B cell (primary cell): ENCODE data around the gene ITGB2. TPM values are rescaled to one million over a fixed set of nuclear protein-coding genes. Genes with fewer than 3 reads are reported as not detected.

Experiments used
- ATAC-seq: fragments of 200-7000 bp; cut with Tn5 transposase; one replicate; pipeline ENCODE4 v1.10.0; 2021; ENCODE audit warnings: low read depth, mild to moderate bottlenecking, moderate number of reproducible peaks, moderate library complexity
- CTCF ChIA-PET: fragments of 350-600 bp; sonication (Branson Sonifier 250); formaldehyde crosslinking; loops from one replicate; lab custom pipeline; 2021; ENCODE audit warnings: antibody characterized with exemption, inconsistent platforms; lab: Charles Lee
- POLR2A ChIA-PET: fragments of 350-600 bp; sonication (Branson Sonifier 250); formaldehyde crosslinking; loops from one replicate; lab custom pipeline; 2021; ENCODE audit warnings: antibody characterized with exemption; lab: Charles Lee
- DNase-seq: peaks from one replicate; pipeline ENCODE4 v3.0.0; 2013
- H2AFZ ChIP-seq: 2 replicates; pipeline ENCODE4 v1.6.1; 2012; ENCODE audit warnings: mild to moderate bottlenecking, low read depth, low read length; ENCODE audit not compliant: insufficient read depth, poor library complexity, severe bottlenecking
- H3K27ac ChIP-seq, 2 donors: 1 replicate in 1 of 2; 2 replicates in 1 of 2; pipeline ENCODE4 v1.5.1; 2012 to 2013; ENCODE audit warnings: low read length in 2 of 2, mild to moderate bottlenecking in 2 of 2, moderate library complexity in 1 of 2
- H3K27me3 ChIP-seq, 4 experiments: fragments of 200-600 bp in 1 of 4; sonication (generic) in 1 of 4; replicated peaks in 1 of 4; 1 replicate in 2 of 4; 2 replicates in 2 of 4; pipeline versions ENCODE4 v1.6.1 to v1.7.0; 2013 to 2016; ENCODE audit warnings: low read length in 3 of 4, mild to moderate bottlenecking in 2 of 4, mixed read lengths in 1 of 4, moderate library complexity in 1 of 4; ENCODE audit not compliant: insufficient read depth in 4 of 4, control insufficient read depth in 3 of 4; ENCODE audit errors: control extremely low read depth in 1 of 4
- H3K36me3 ChIP-seq, 2 experiments: replicated peaks in 1 of 2; 1 replicate in 1 of 2; 2 replicates in 1 of 2; pipeline versions ENCODE4 v1.6.1 to v1.7.1; 2013; ENCODE audit warnings: low read length in 1 of 2; ENCODE audit not compliant: insufficient read depth in 2 of 2, control insufficient read depth in 1 of 2; ENCODE audit errors: control extremely low read depth in 1 of 2, extremely low read depth in 1 of 2
- H3K4me1 ChIP-seq, 2 donors: fragments of 200-600 bp in 1 of 2; sonication (generic) in 1 of 2; 1 replicate in 1 of 2; 2 replicates in 1 of 2; pipeline versions ENCODE4 v1.5.1 to v1.6.1; 2013 to 2017; ENCODE audit warnings: low read length in 2 of 2; ENCODE audit not compliant: control insufficient read depth in 2 of 2, insufficient read depth in 2 of 2
- H3K4me2 ChIP-seq: replicated peaks from 2 replicates; pipeline ENCODE3; 2012; ENCODE audit warnings: mild to moderate bottlenecking, low read depth, low read length; ENCODE audit not compliant: poor library complexity, severe bottlenecking
- H3K4me3 ChIP-seq, 5 experiments: fragments of 200-600 bp in 1 of 5; sonication (generic) in 1 of 5; 1 replicate in 3 of 5; 2 replicates in 2 of 5; pipeline versions ENCODE4 v1.5.1 to v1.7.0; 2011 to 2016; ENCODE audit warnings: low read length in 4 of 5, mild to moderate bottlenecking in 4 of 5, low read depth in 2 of 5, control low read depth in 1 of 5, moderate library complexity in 1 of 5; ENCODE audit not compliant: insufficient read depth in 1 of 5; ENCODE audit errors: control extremely low read depth in 1 of 5, extremely low read depth in 1 of 5
- H3K79me2 ChIP-seq: fragments of 200-600 bp; sonication (generic); one replicate; pipeline ENCODE4 v1.6.0; 2016; ENCODE audit warnings: low read length; ENCODE audit not compliant: control insufficient read depth, insufficient read depth
- H3K9ac ChIP-seq: fragments of 200-600 bp; sonication (generic); 2 replicates; pipeline ENCODE4 v1.6.1; 2017; ENCODE audit warnings: mild to moderate bottlenecking, low read length, moderate library complexity
- H3K9me3 ChIP-seq, 3 donors: one replicate each; pipeline versions ENCODE4 v1.6.1 to v1.7.1; 2013; ENCODE audit warnings: low read length in 2 of 3; ENCODE audit not compliant: control insufficient read depth in 2 of 3, insufficient read depth in 1 of 3; ENCODE audit errors: control extremely low read depth in 1 of 3
- H4K20me1 ChIP-seq: 2 replicates; pipeline ENCODE4 v1.6.0; 2012; ENCODE audit warnings: mild to moderate bottlenecking, low read length; ENCODE audit not compliant: insufficient read depth, control insufficient read depth, poor library complexity, severe bottlenecking
- H3K27ac Mint-ChIP-seq: one replicate; pipeline ENCODE4 v1.8.0; 2021; ENCODE audit warnings: mixed read lengths
- H3K27me3 Mint-ChIP-seq: one replicate; pipeline ENCODE4 v1.8.0; 2021; ENCODE audit warnings: mixed read lengths
- H3K4me1 Mint-ChIP-seq: one replicate; pipeline ENCODE4 v1.8.0; 2021; ENCODE audit warnings: mixed read lengths
- H3K4me3 Mint-ChIP-seq: one replicate; pipeline ENCODE4 v1.8.0; 2021; ENCODE audit warnings: mixed read lengths
- H3K9me3 Mint-ChIP-seq: one replicate; pipeline ENCODE4 v1.8.0; 2022; ENCODE audit warnings: mixed read lengths; ENCODE audit not compliant: insufficient read depth
- EZH2 ChIP-seq: IDR thresholded peaks from 2 replicates; pipeline ENCODE4 v1.6.1; 2012; ENCODE audit warnings: borderline replicate concordance, low read depth, mild to moderate bottlenecking, moderate library complexity, low read length; ENCODE audit not compliant: insufficient read depth, poor library complexity, severe bottlenecking
- WGBS: methylation state at CpG from one replicate; pipeline ENCODE4 v1.1.5; 2013; ENCODE audit warnings: missing lambda C conversion rate; ENCODE audit not compliant: insufficient coverage; 5-methylcytosine and 5-hydroxymethylcytosine counted together
- intact Hi-C: fragments of 100-400 bp; cut with micrococcal nuclease; formaldehyde crosslinking; loops from one replicate; pipeline ENCODE4 v1.10.0; 2022
- polyA plus RNA-seq: library from polyadenylated mRNA; depleted of rRNA; stranded (reverse); fragments of >200 nt; gene quantifications from 2 replicates; pipeline ENCODE4 v1.2.3, GENCODE V29; 2012
- total RNA-seq, 2 donors: library from RNA; stranded (reverse); fragments of 120-200 nt in 1 of 2; gene quantifications; 1 replicate in 1 of 2; 2 replicates in 1 of 2; pipeline versions ENCODE4 v1.2.3 to v1.2.4, GENCODE V29; 2013 to 2022
- TF ChIP-seq, protein P1 (sequence below): fragments of 200-600 bp; IDR thresholded peaks from one replicate; pipeline ENCODE4 v1.8.0; 2022; ENCODE audit warnings: antibody characterized with exemption, mild to moderate bottlenecking

Gene ITGB2
- total and polyA plus RNA-seq, 2 donors (not counting 1 experiment from before 2014, with no cell fraction given) = 102 to 368 TPM

DNA sequence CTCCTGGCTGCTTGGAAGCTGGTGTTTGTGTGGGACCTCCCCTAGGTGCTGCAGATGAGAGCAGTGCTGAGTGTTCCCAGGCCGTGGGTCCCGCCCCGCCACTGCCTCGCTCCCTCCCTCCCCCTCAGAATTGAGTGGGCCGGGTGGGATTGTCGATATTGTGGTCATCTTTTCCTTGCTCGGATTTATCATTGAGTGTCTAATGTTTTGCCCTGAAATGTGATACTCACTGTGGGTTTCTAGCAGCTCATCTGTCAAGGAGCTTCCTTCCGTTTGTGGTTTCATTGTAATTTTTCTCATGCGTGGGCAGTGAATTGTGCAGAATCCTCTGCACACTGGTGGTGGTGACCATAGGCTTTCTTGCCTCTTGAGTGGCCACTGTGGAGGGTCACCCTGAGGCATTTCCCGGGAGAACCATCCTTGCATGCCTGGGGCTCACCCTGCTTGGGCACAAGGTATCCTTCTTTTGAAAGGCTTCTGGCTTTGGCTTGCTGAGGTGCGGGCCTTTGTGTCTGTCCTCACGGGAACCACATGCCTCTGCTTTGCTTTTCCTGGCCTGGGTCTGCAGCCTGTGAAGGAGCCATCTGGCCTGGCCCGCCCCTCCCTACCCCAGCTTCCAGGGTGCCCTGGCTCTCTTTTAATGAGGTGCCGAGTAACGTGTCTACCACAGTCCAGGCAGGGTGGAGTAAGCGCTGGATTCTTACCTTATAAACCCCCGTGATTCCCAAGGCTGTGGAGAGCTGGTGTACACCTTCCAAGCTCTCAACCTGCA, 44.7 kb upstream of the ITGB2 start:
- DNase-seq (no peak), ATAC-seq (no peak)
- POLR2A ChIA-PET = no interaction called here
- peaks cover 14 to 21% of the 10 kb centered on the region in 2 donors for H3K4me1 ChIP-seq
- peaks cover 45% of the 10 kb centered on the region for H4K20me1 ChIP-seq
- H3K9me3 ChIP-seq = peaks cover 0 to 4% (median 0%) of the 10 kb centered on the region in 3 donors
- H3K4me2 ChIP-seq = peak overlapping the region; percentile 37
- Mint-ChIP-seq H3K4me3 (peak overlapping the region; percentile 23), H3K9me3 (no peaks in the 10 kb centered on the region), H3K4me1 (peaks cover 22% of the 10 kb centered on the region), H3K27me3 (no peaks in the 10 kb centered on the region), H3K27ac (no peak overlapping the region)
- TF ChIP-seq EZH2 = no peak
- TF ChIP-seq, protein P1, sequence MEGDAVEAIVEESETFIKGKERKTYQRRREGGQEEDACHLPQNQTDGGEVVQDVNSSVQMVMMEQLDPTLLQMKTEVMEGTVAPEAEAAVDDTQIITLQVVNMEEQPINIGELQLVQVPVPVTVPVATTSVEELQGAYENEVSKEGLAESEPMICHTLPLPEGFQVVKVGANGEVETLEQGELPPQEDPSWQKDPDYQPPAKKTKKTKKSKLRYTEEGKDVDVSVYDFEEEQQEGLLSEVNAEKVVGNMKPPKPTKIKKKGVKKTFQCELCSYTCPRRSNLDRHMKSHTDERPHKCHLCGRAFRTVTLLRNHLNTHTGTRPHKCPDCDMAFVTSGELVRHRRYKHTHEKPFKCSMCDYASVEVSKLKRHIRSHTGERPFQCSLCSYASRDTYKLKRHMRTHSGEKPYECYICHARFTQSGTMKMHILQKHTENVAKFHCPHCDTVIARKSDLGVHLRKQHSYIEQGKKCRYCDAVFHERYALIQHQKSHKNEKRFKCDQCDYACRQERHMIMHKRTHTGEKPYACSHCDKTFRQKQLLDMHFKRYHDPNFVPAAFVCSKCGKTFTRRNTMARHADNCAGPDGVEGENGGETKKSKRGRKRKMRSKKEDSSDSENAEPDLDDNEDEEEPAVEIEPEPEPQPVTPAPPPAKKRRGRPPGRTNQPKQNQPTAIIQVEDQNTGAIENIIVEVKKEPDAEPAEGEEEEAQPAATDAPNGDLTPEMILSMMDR = no peak
- H3K79me2 ChIP-seq = peaks cover 41% of the 10 kb centered on the region
- H3K4me3 ChIP-seq = no peak overlapping the region
- peaks cover 0 to 42% of the 10 kb centered on the region in 2 experiments for H3K36me3 ChIP-seq
- 56% methylated on average over 13 of the region's 17 CpGs for WGBS
- no peak overlapping the region for H3K9ac ChIP-seq
- no peak overlapping the region for H2AFZ ChIP-seq
- no peaks in the 10 kb centered on the region for H3K27me3 ChIP-seq
- H3K27ac ChIP-seq = no peak overlapping the region
- CTCF ChIA-PET = interaction anchor here (1.2 to 9.6 kb wide), 2 partner anchors 163 to 173 kb away, joined by 5 to 62 read pairs; no protein-coding TSS in a partner anchor
- intact Hi-C loops = no loop called here

DNA sequence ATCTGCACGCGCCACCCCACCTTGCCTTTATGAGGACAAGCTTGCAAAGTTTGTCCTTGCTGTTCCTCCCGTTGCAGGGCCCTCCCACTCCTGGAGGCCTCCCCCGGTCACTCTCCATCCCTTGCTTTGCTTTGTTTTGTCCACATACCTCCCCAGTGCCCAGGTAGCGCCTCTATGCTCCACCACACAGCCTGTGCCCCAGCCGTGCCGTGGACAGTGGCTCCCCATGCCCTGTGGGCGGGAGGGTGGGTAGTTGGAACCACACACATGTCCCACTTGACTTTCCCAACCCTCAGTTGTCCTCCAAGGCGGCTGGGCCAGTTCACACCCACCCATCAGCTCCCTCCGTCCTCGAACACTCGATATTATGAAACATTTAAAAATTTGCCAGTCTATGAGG, 43.7 kb upstream of the ITGB2 start:
- H4K20me1 ChIP-seq = peaks cover 53% of the 10 kb centered on the region
- H3K9me3 Mint-ChIP-seq = no peaks in the 10 kb centered on the region
- H3K9ac ChIP-seq = no peak overlapping the region
- no peak overlapping the region for H2AFZ ChIP-seq
- WGBS = 100% methylated on average over 9 of the region's 12 CpGs
- ATAC-seq = no peak
- no peak overlapping the region for H3K27ac ChIP-seq
- peaks cover 14 to 18% of the 10 kb centered on the region in 2 donors for H3K4me1 ChIP-seq
- H3K4me1 Mint-ChIP-seq = peaks cover 16% of the 10 kb centered on the region
- peaks cover 0 to 4% (median 0%) of the 10 kb centered on the region in 3 donors for H3K9me3 ChIP-seq
- TF ChIP-seq EZH2 = no peak
- TF ChIP-seq, protein P1 = no peak
- no peak overlapping the region for H3K4me3 Mint-ChIP-seq
- no peak overlapping the region for H3K4me3 ChIP-seq
- H3K27ac Mint-ChIP-seq = no peak overlapping the region
- H3K79me2 ChIP-seq = peaks cover 45% of the 10 kb centered on the region
- no peak overlapping the region for H3K4me2 ChIP-seq
- intact Hi-C loops = no loop called here
- no peaks in the 10 kb centered on the region for H3K27me3 Mint-ChIP-seq
- peaks cover 0 to 46% of the 10 kb centered on the region in 2 experiments for H3K36me3 ChIP-seq
- POLR2A ChIA-PET = no interaction called here
- CTCF ChIA-PET = interaction anchor here (0.7 to 9.6 kb wide), 6 partner anchors 13 to 174 kb away, joined by 3 to 62 read pairs (median 8); no protein-coding TSS in a partner anchor
- H3K27me3 ChIP-seq = no peaks in the 10 kb centered on the region
- DNase-seq = no peak
